Stimulated activated CD8-positive, alpha-beta memory T cell treated with anti-CD3 and anti-CD28 coated beads, Interleukin-12 subunit alpha, Interleukin-12 subunit beta, amount 100 ng/mL, for 24 hours (primary cell): ENCODE results near the gene ZNF283.
"Not testable (repeated sequence)": the region's sequence is repeated elsewhere in the genome, so short reads cannot be mapped to it uniquely, and the experiment has no call there.

Source experiments
- DNase-seq: peaks from one replicate; pipeline ENCODE4 v3.0.0-alpha.2; 2020; ENCODE audit errors: extremely low read depth

Gene ZNF283

DNA sequence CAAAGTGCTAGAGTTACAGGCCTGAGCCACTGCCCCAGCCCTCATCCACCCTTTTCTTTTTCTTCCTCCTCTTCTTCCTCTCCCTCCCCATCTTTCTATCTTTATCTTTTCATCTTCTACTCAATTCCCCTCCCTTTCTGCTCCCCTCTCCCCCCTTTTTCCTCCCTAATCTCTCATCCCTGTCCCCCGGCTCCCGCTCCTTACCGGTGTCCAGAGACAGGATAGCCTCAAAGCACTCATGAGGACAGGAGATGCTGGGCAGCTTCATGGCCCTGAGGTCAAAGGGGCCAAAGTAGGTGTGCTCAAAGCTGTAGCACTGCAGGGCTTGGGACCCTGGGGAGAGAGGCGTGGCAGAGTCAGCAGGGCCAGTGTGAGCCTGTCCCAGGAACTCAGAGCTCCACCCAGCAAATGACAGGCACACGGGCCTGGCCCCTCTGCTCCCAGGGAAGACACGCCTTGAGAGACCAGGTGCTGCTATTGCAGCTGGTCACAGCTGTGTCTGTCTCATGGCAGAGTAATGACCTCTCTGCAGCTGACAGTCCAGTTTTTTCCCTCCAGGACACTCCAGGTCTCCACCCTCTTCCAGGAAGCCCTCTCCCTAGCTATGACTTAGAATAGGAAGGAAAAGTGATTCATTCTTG is 27.5 kb upstream of the ZNF283 start:
- DNase-seq, result no peak

GRCh38 chr19:43802216-43802951 is 24.7 kb upstream of the ZNF283 start, which contains the start of gene LYPD5:
Gene LYPD5, minus strand, starts transcription at chr19:43802447. Its CDS starts 67 bp downstream, at chr19:43802380.
- no peak for DNase-seq

DNA sequence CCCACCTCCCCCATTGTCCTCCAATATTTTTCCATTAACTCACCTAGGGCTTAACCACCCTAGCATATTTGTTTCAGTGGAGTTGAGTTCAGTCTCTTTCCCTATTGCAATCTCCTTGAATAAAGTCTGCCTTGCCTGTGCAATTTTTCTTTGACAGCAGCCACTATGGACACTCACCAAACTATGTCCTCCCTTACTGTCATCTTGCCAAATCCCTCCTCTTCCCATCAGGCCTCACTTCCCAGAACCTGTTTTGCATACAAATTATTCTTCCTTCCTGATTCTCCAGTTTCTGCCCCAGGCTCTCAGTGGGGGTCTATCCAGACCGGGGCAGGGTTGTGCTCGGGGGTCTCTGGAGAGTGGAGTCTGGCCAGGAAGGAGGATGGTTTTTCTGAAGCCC is 22.7 kb upstream of the ZNF283 start:
- DNase-seq, result no peak

DNA sequence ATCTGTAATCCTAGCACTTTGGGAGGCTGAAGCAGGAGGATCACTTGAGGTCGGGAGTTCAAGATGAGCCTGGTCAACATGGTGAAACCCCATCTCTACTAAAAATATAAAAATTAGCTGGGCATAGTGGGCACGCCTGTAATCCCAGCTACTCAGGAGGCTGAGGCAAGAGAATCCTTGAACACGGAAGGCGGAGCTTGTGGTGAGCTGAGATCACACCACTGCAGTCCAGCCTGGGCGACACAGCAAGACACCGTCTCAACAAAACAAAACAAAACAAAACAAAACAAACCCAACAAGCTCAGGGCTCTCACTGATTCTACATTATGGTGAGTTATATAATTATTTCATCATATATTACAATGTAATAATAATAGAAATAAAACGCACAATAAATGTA is 20.7 kb upstream of the ZNF283 start:
- DNase-seq, result not testable (repeated sequence)

DNA sequence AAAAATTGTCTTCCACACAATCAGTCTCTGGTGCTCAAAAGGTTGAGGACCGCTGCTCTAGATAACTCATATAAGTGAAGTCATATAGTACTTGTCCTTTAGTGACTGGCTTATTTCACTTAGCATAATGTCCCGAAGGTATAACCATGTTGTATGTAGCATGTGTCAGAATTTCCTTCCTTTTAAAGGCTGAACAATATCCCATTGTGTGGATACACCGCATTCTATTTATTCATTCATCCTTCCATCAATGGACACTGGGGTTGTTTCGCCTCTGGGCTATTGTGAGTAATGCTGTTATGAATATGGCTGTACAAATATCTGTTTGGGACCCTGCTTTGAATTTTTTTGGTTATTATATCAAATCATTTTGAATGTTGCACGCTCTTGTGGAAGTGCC is 20.3 kb upstream of the ZNF283 start:
- no peak for DNase-seq

- no peak for DNase-seq
Observed at GRCh38 chr19:43807651-43808050, 19.5 kb upstream of the ZNF283 start.

DNA sequence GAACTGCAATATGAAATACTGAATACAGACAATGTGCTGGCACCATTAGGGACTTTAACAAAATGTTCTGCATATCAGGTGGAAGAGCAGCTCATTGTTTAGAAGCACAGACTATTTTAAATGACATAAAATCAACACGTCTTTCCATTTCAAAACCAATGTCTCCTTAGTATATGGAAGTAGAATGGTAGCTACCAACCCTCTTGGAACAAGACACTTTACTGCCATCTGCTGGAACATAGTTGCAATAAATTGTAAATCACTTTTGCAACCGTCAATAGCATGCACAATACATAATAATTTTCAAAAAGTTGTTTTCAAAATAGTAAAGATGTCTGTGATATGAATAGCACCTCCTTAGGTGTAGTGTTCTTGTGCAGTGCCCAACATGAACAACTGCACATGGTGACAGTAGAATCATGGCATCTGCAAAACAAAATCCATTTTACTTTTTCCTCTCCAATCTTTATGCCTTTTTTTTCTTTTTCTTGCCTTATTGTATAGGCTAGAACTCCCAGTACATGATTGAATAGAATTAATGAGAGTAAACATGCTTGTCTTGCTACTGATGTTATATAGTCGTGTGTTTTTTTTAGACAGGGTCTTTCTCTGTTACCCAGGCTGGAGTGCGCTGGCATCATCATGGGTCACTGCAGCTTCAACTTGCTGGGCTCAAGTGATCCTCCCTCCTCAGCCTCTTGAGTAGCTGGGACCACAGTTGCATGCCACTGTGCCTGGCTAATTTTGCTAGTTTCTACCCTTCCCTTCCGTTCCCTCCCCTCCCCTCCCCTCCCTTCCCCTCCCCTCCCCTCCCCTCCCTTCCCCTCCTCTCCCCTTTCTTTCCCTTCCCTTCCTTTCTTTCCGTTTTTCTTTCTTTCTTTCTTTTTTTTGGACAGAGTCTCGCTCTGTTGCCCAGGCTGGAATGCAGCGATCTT is 17.1 kb upstream of the ZNF283 start:
- DNase-seq, result no peak

DNA sequence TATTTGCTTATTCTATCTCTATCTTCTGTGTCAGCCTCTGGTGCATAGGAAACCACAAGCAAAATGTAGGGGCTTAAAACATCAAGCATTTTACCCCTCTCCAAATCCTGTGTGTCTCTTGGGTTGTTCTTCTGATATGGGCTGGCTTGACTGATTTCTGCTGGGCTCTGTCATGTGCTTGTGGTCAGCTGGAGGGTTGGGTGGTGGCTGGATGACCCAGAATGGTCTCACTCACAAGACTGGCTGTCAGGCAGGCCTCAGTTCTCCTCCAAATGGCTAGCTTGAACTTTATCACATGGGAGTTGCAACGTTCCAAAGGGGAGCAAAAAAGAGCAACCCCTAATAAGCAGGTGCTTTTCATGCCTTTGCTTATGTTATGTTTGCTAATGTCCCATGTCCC is 15.3 kb upstream of the ZNF283 start:
- no peak for DNase-seq

DNA sequence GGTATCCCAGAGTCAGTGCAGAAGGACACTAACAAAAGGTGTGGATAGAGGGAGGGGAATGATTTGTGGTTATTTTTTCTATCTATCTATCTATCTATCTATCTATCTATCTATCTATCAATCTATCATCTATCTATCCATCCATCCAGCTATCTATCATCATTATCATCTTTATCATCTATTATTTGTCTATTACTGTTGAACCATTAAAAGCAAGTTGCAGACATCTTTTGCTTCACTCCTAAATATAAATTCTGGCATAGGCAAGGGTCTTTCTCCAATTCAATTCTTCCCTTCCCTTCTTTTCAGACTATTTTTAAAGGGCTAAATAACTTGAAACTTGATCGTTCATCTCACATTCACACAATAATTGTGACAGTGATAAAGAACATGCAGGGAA is 14.9 kb upstream of the ZNF283 start:
- DNase-seq, result no peak

- no peak for DNase-seq
Observed at GRCh38 chr19:43812688-43813087, 14.4 kb upstream of the ZNF283 start.

DNA sequence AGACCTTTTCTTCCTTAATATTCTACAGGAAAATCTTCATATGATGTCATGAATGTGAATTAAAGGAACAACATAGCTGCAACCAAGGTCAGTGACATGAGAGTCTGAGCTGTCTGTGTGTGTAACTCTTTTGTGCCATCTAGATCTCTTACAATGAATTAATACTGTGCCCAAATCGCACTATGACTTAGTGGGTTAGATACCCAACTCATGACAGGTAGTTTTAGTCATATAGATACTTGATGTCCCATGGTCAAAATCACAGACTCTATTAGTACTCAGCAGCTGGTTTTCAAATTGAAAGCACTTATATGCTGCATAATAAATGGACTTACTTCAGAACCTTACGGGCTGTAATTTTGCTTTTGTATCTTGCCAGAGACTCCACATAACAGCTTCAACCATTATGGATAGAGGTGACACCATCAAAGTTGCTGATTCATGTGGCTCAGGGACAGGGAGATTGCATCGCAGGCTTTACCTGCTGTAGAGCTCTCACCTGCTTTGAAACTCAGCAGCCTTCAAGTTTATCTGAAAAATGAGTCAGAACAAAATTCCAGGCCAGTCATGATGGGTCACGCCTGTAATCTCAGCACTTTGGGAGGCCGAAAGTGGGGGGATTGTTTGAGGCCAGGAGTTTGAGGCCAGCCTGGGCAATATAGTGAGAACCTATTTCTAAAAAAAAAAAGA is 12.3 kb upstream of the ZNF283 start:
- no peak for DNase-seq

- DNase-seq, result not testable (repeated sequence)
Observed at GRCh38 chr19:43817454-43817853, 9.7 kb upstream of the ZNF283 start.

- DNase-seq, result no peak
Observed at GRCh38 chr19:43818500-43818899, 8.6 kb upstream of the ZNF283 start.

- no peak for DNase-seq
Observed at GRCh38 chr19:43820098-43820883, 6.8 kb upstream of the ZNF283 start.

- DNase-seq, result no peak
Observed at GRCh38 chr19:43820884-43821215, 6.3 kb upstream of the ZNF283 start.

GRCh38 chr19:43823856-43824255 is 3.3 kb upstream of the ZNF283 start:
- DNase-seq, result not testable (repeated sequence)

- not testable (repeated sequence) for DNase-seq
Observed at GRCh38 chr19:43824572-43824971, 2.5 kb upstream of the ZNF283 start.

GRCh38 chr19:43839139-43839538 is 12.0 kb downstream of the ZNF283 start:
- no peak for DNase-seq

GRCh38 chr19:43842007-43842406 is 14.9 kb downstream of the ZNF283 start:
- DNase-seq, result no peak

DNA sequence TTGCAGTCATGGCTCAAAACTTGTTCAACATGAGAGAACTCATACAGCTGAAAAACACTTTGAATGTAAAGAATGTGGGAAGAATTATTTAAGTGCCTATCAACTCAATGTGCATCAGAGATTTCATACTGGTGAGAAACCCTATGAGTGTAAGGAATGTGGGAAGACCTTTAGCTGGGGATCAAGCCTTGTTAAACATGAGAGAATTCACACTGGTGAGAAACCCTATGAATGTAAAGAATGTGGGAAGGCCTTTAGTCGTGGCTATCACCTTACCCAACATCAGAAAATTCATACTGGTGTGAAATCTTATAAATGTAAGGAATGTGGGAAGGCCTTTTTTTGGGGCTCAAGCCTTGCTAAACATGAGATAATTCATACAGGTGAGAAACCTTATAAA is 20.1 kb downstream of the ZNF283 start:
- no peak for DNase-seq

DNA sequence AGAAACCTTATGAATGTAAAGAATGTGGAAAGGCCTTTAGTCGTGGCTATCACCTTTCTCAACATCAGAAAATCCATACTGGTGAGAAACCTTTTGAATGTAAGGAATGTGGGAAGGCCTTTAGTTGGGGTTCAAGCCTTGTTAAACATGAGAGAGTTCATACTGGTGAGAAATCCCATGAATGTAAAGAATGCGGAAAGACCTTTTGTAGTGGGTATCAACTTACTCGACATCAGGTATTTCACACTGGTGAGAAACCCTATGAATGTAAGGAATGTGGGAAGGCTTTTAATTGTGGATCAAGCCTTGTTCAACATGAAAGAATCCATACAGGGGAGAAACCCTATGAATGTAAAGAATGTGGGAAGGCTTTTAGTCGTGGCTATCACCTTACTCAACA is 20.8 kb downstream of the ZNF283 start:
- no peak for DNase-seq
